ENCODE measurements around the gene GLB1L3.
A peak's percentile ranks its signal among the peaks of the same experiment; 100 is the strongest.

Gene GLB1L3

GRCh38 chr11:134275534-134276395 lies at the start of gene GLB1L3:
GLB1L3 (plus strand) TSS chr11:134276379; CDS start chr11:134276741, 362 bp downstream.
- CTCF ChIA-PET, result interaction anchor here (0.6 to 5.4 kb wide), 8 partner anchors 11 to 81 kb away, joined by 3 to 35 read pairs (median 4); no protein-coding TSS in a partner anchor
- Histone ChIP-seq H3K4me1 (ENCODE audit: control insufficient read depth, insufficient read depth, low read length) (peaks cover 7% of the 10 kb centered on the region), H3K9me3 (ENCODE audit: control insufficient read depth, insufficient read depth, low read depth, low read length) (no peaks in the 10 kb centered on the region), H3K4me3 (ENCODE audit: low read depth, low read length) (peak within 1 kb of the TSS; percentile 52), H3K27ac (ENCODE audit: extremely low read depth, low read depth, low read length) (peak within 1 kb of the TSS; percentile 69), H3K36me3 (ENCODE audit: control insufficient read depth in 2 of 2, insufficient read depth in 1 of 2, low read length in 2 of 2) (peaks cover 0 to 3% of the 10 kb centered on the region in 2 experiments; a peak in 1 of 3 replicates)
- POLR2A ChIA-PET, result interaction anchor here (0.9 to 3.0 kb wide), 7 partner anchors 10 to 136 kb away, joined by 3 to 27 read pairs (median 4); partner anchors contain the start of genes ACAD8, B3GAT1, NCAPD3 and VPS26B
- TF ChIP-seq ZNF112 (tag by site-specific recombination; IDR thresholded peaks at IDR 0.05), result no peak
- no peak for TF ChIP-seq ZNF133 (tag by site-specific recombination; IDR thresholded peaks at IDR 0.05)
- TF ChIP-seq SP7 (tag by site-specific recombination; IDR thresholded peaks at IDR 0.05), result peak; percentile 70
- TF ChIP-seq MZF1 (tag by site-specific recombination; IDR thresholded peaks at IDR 0.05; ENCODE audit: borderline replicate concordance), result peak; percentile 46; the same call in 1 of the 2 replicates
- peak; percentile 74 for TF ChIP-seq ZBTB17 (tag by site-specific recombination; IDR thresholded peaks at IDR 0.05)
- TF ChIP-seq ZNF585B (tag by site-specific recombination; IDR thresholded peaks at IDR 0.05), result no peak
- TF ChIP-seq, protein P1, sequence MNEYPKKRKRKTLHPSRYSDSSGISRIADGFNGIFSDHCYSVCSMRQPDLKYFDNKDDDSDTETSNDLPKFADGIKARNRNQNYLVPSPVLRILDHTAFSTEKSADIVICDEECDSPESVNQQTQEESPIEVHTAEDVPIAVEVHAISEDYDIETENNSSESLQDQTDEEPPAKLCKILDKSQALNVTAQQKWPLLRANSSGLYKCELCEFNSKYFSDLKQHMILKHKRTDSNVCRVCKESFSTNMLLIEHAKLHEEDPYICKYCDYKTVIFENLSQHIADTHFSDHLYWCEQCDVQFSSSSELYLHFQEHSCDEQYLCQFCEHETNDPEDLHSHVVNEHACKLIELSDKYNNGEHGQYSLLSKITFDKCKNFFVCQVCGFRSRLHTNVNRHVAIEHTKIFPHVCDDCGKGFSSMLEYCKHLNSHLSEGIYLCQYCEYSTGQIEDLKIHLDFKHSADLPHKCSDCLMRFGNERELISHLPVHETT (tag by site-specific recombination; IDR thresholded peaks at IDR 0.05), result no peak
- no peak for TF ChIP-seq ZNF404 (tag by site-specific recombination; IDR thresholded peaks at IDR 0.05)
- TF ChIP-seq ZNF10 (tag by site-specific recombination; IDR thresholded peaks at IDR 0.05), result no peak
- no peak for TF ChIP-seq ZNF596 (tag by site-specific recombination; IDR thresholded peaks at IDR 0.05)
- no peak for TF ChIP-seq SALL2 (tag by site-specific recombination; IDR thresholded peaks at IDR 0.05; ENCODE audit: borderline replicate concordance)
- TF ChIP-seq ZNF707 (tag by site-specific recombination; IDR thresholded peaks at IDR 0.05), result no peak
- no peak for TF ChIP-seq ZNF555 (tag by site-specific recombination; conservative IDR thresholded peaks at IDR 0.05)
- peak; percentile 66; the same call in 1 of the 2 replicates for TF ChIP-seq ZEB2 (tag by site-specific recombination; IDR thresholded peaks at IDR 0.05)
- no peak for TF ChIP-seq ZNF610 (tag by site-specific recombination; IDR thresholded peaks at IDR 0.05; ENCODE audit: borderline replicate concordance)
- TF ChIP-seq, protein P2, sequence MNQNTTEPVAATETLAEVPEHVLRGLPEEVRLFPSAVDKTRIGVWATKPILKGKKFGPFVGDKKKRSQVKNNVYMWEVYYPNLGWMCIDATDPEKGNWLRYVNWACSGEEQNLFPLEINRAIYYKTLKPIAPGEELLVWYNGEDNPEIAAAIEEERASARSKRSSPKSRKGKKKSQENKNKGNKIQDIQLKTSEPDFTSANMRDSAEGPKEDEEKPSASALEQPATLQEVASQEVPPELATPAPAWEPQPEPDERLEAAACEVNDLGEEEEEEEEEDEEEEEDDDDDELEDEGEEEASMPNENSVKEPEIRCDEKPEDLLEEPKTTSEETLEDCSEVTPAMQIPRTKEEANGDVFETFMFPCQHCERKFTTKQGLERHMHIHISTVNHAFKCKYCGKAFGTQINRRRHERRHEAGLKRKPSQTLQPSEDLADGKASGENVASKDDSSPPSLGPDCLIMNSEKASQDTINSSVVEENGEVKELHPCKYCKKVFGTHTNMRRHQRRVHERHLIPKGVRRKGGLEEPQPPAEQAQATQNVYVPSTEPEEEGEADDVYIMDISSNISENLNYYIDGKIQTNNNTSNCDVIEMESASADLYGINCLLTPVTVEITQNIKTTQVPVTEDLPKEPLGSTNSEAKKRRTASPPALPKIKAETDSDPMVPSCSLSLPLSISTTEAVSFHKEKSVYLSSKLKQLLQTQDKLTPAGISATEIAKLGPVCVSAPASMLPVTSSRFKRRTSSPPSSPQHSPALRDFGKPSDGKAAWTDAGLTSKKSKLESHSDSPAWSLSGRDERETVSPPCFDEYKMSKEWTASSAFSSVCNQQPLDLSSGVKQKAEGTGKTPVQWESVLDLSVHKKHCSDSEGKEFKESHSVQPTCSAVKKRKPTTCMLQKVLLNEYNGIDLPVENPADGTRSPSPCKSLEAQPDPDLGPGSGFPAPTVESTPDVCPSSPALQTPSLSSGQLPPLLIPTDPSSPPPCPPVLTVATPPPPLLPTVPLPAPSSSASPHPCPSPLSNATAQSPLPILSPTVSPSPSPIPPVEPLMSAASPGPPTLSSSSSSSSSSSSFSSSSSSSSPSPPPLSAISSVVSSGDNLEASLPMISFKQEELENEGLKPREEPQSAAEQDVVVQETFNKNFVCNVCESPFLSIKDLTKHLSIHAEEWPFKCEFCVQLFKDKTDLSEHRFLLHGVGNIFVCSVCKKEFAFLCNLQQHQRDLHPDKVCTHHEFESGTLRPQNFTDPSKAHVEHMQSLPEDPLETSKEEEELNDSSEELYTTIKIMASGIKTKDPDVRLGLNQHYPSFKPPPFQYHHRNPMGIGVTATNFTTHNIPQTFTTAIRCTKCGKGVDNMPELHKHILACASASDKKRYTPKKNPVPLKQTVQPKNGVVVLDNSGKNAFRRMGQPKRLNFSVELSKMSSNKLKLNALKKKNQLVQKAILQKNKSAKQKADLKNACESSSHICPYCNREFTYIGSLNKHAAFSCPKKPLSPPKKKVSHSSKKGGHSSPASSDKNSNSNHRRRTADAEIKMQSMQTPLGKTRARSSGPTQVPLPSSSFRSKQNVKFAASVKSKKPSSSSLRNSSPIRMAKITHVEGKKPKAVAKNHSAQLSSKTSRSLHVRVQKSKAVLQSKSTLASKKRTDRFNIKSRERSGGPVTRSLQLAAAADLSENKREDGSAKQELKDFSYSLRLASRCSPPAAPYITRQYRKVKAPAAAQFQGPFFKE (tag by site-specific recombination; IDR thresholded peaks at IDR 0.05; ENCODE audit: borderline replicate concordance), result no peak
- TF ChIP-seq OVOL3 (tag by site-specific recombination; IDR thresholded peaks at IDR 0.05), result no peak
- no peak for TF ChIP-seq SCRT2 (tag by site-specific recombination; IDR thresholded peaks at IDR 0.05)
- no peak for TF ChIP-seq ZNF549 (tag by site-specific recombination; IDR thresholded peaks at IDR 0.05)
- TF ChIP-seq ZNF785 (tag by site-specific recombination; IDR thresholded peaks at IDR 0.05), result no peak
- TF ChIP-seq ZNF558 (tag by site-specific recombination; IDR thresholded peaks at IDR 0.05), result no peak
- no peak for TF ChIP-seq ZNF677 (tag by site-specific recombination; IDR thresholded peaks at IDR 0.05)
- TF ChIP-seq, protein P3, sequence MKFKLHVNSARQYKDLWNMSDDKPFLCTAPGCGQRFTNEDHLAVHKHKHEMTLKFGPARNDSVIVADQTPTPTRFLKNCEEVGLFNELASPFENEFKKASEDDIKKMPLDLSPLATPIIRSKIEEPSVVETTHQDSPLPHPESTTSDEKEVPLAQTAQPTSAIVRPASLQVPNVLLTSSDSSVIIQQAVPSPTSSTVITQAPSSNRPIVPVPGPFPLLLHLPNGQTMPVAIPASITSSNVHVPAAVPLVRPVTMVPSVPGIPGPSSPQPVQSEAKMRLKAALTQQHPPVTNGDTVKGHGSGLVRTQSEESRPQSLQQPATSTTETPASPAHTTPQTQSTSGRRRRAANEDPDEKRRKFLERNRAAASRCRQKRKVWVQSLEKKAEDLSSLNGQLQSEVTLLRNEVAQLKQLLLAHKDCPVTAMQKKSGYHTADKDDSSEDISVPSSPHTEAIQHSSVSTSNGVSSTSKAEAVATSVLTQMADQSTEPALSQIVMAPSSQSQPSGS (tag by site-specific recombination; IDR thresholded peaks at IDR 0.05; ENCODE audit: low read depth), result no peak
- peak; percentile 59 for TF ChIP-seq FEZF1 (tag by site-specific recombination; IDR thresholded peaks at IDR 0.05)
- no peak for TF ChIP-seq ZNF391 (tag by site-specific recombination; IDR thresholded peaks at IDR 0.05; ENCODE audit: borderline replicate concordance, low read depth)
- TF ChIP-seq ZNF416 (tag by site-specific recombination; IDR thresholded peaks at IDR 0.05), result no peak
- no peak for TF ChIP-seq ZNF19 (tag by site-specific recombination; IDR thresholded peaks at IDR 0.05; ENCODE audit: low read depth)
- TF ChIP-seq ZNF658 (tag by site-specific recombination; IDR thresholded peaks at IDR 0.05), result no peak
- no peak for TF ChIP-seq ZNF776 (tag by site-specific recombination; IDR thresholded peaks at IDR 0.05; ENCODE audit: borderline replicate concordance)
- peak; percentile 46; the same call in 1 of the 2 replicates for TF ChIP-seq ZBTB20 (tag by site-specific recombination; IDR thresholded peaks at IDR 0.05)
- TF ChIP-seq ZNF423 (tag by site-specific recombination; IDR thresholded peaks at IDR 0.05), result no peak
